ENCODE measurements around the gene SLC6A17.
A peak's percentile ranks its signal among the peaks of the same experiment; 100 is the strongest.

The SLC6A17 gene

GRCh38 chr1:110200190-110200589 is 49.9 kb downstream of the SLC6A17 start:
- H3K27ac ChIP-seq (ENCODE audit: insufficient read depth, low read depth, low read length, poor library complexity, severe bottlenecking), result no peak overlapping the region
- H3K9me3 ChIP-seq (ENCODE audit: control insufficient read depth, low read length), result no peaks in the 10 kb centered on the region
- 89 to 93% methylated on average over 2 of the region's 2 CpGs for whole genome bisulfite sequencing, 2 experiments
- H3K36me3 ChIP-seq (ENCODE audit: control insufficient read depth, insufficient read depth, low read length), result no peaks in the 10 kb centered on the region
- H3K4me3 ChIP-seq (ENCODE audit: insufficient read depth, low read depth, low read length), result no peak overlapping the region
- H3K4me1 ChIP-seq (ENCODE audit: control insufficient read depth, insufficient read depth, low read length), result no peaks in the 10 kb centered on the region
- no peaks in the 10 kb centered on the region for H3K27me3 ChIP-seq (ENCODE audit: control insufficient read depth, insufficient read depth, low read length, poor library complexity, severe bottlenecking)

GRCh38 chr1:110200666-110201065 is 50.4 kb downstream of the SLC6A17 start:
- 79 to 80% methylated on average over 14 of the region's 14 CpGs for WGBS, 2 experiments
- no peaks in the 10 kb centered on the region for H3K27me3 ChIP-seq (ENCODE audit: control insufficient read depth, insufficient read depth, low read length, poor library complexity, severe bottlenecking)
- H3K4me1 ChIP-seq (ENCODE audit: control insufficient read depth, insufficient read depth, low read length), result no peaks in the 10 kb centered on the region
- H3K4me3 ChIP-seq (ENCODE audit: insufficient read depth, low read depth, low read length), result no peak overlapping the region
- no peak overlapping the region for H3K27ac ChIP-seq (ENCODE audit: insufficient read depth, low read depth, low read length, poor library complexity, severe bottlenecking)
- H3K9me3 ChIP-seq (ENCODE audit: control insufficient read depth, low read length), result no peaks in the 10 kb centered on the region
- H3K36me3 ChIP-seq (ENCODE audit: control insufficient read depth, insufficient read depth, low read length), result no peaks in the 10 kb centered on the region

GRCh38 chr1:110201157-110201825 is 51.0 kb downstream of the SLC6A17 start:
- Histone ChIP-seq H3K4me1 (ENCODE audit: control insufficient read depth, insufficient read depth, low read length) (no peaks in the 10 kb centered on the region), H3K27me3 (ENCODE audit: control insufficient read depth, insufficient read depth, low read length, poor library complexity, severe bottlenecking) (no peaks in the 10 kb centered on the region), H3K4me3 (ENCODE audit: insufficient read depth, low read depth, low read length) (no peak overlapping the region), H3K27ac (ENCODE audit: insufficient read depth, low read depth, low read length, poor library complexity, severe bottlenecking) (no peak overlapping the region), H3K9me3 (ENCODE audit: control insufficient read depth, low read length) (no peaks in the 10 kb centered on the region), H3K36me3 (ENCODE audit: control insufficient read depth, insufficient read depth, low read length) (no peaks in the 10 kb centered on the region)
- WGBS, 2 experiments, result 87 to 88% methylated on average over 10 of the region's 10 CpGs

GRCh38 chr1:110203021-110203661 is 52.8 kb downstream of the SLC6A17 start:
- 42 to 46% methylated on average over 5 to 6 of the region's 6 CpGs for WGBS, 2 experiments

GRCh38 chr1:110205156-110205555 is 54.9 kb downstream of the SLC6A17 start:
- H3K27ac ChIP-seq (ENCODE audit: insufficient read depth, low read depth, low read length, poor library complexity, severe bottlenecking), result no peak overlapping the region

More at GRCh38 chr1:110203021-110203661, 52.8 kb downstream of the SLC6A17 start:
- no peaks in the 10 kb centered on the region for H3K36me3 ChIP-seq (ENCODE audit: control insufficient read depth, insufficient read depth, low read length)
- H3K27me3 ChIP-seq (ENCODE audit: control insufficient read depth, insufficient read depth, low read length, poor library complexity, severe bottlenecking), result no peaks in the 10 kb centered on the region
- no peaks in the 10 kb centered on the region for H3K9me3 ChIP-seq (ENCODE audit: control insufficient read depth, low read length)
- H3K27ac ChIP-seq (ENCODE audit: insufficient read depth, low read depth, low read length, poor library complexity, severe bottlenecking), result no peak overlapping the region
- no peaks in the 10 kb centered on the region for H3K4me1 ChIP-seq (ENCODE audit: control insufficient read depth, insufficient read depth, low read length)
- H3K4me3 ChIP-seq (ENCODE audit: insufficient read depth, low read depth, low read length), result no peak overlapping the region

GRCh38 chr1:110205591-110206155 is 55.4 kb downstream of the SLC6A17 start:
- 84 to 89% methylated on average over 6 of the region's 6 CpGs for WGBS, 2 experiments
- peaks cover 3% of the 10 kb centered on the region for H3K4me1 ChIP-seq (ENCODE audit: control insufficient read depth, insufficient read depth, low read length)
- no peaks in the 10 kb centered on the region for H3K9me3 ChIP-seq (ENCODE audit: control insufficient read depth, low read length)
- no peak overlapping the region for H3K4me3 ChIP-seq (ENCODE audit: insufficient read depth, low read depth, low read length)
- H3K27me3 ChIP-seq (ENCODE audit: control insufficient read depth, insufficient read depth, low read length, poor library complexity, severe bottlenecking), result peaks cover 10% of the 10 kb centered on the region
- H3K36me3 ChIP-seq (ENCODE audit: control insufficient read depth, insufficient read depth, low read length), result no peaks in the 10 kb centered on the region
- no peak overlapping the region for H3K27ac ChIP-seq (ENCODE audit: insufficient read depth, low read depth, low read length, poor library complexity, severe bottlenecking)

More at GRCh38 chr1:110205156-110205555, 54.9 kb downstream of the SLC6A17 start:
- Histone ChIP-seq H3K27me3 (ENCODE audit: control insufficient read depth, insufficient read depth, low read length, poor library complexity, severe bottlenecking) (peaks cover 5% of the 10 kb centered on the region), H3K9me3 (ENCODE audit: control insufficient read depth, low read length) (no peaks in the 10 kb centered on the region), H3K4me1 (ENCODE audit: control insufficient read depth, insufficient read depth, low read length) (peaks cover 3% of the 10 kb centered on the region), H3K36me3 (ENCODE audit: control insufficient read depth, insufficient read depth, low read length) (no peaks in the 10 kb centered on the region), H3K4me3 (ENCODE audit: insufficient read depth, low read depth, low read length) (no peak overlapping the region)
- WGBS, 2 experiments, result 90 to 91% methylated on average over 4 of the region's 4 CpGs

GRCh38 chr1:110206261-110206920 is 56.1 kb downstream of the SLC6A17 start:
- WGBS, 2 experiments, result 92 to 94% methylated on average over 11 of the region's 11 CpGs
- Histone ChIP-seq H3K4me3 (ENCODE audit: insufficient read depth, low read depth, low read length) (no peak overlapping the region), H3K4me1 (ENCODE audit: control insufficient read depth, insufficient read depth, low read length) (peaks cover 5% of the 10 kb centered on the region), H3K27me3 (ENCODE audit: control insufficient read depth, insufficient read depth, low read length, poor library complexity, severe bottlenecking) (peaks cover 17% of the 10 kb centered on the region), H3K27ac (ENCODE audit: insufficient read depth, low read depth, low read length, poor library complexity, severe bottlenecking) (no peak overlapping the region), H3K9me3 (ENCODE audit: control insufficient read depth, low read length) (no peaks in the 10 kb centered on the region), H3K36me3 (ENCODE audit: control insufficient read depth, insufficient read depth, low read length) (no peaks in the 10 kb centered on the region)

GRCh38 chr1:110207831-110208230 is 57.5 kb downstream of the SLC6A17 start:
- Histone ChIP-seq H3K27me3 (ENCODE audit: control insufficient read depth, insufficient read depth, low read length, poor library complexity, severe bottlenecking) (peaks cover 31% of the 10 kb centered on the region), H3K9me3 (ENCODE audit: control insufficient read depth, low read length) (no peaks in the 10 kb centered on the region), H3K4me1 (ENCODE audit: control insufficient read depth, insufficient read depth, low read length) (peaks cover 13% of the 10 kb centered on the region), H3K27ac (ENCODE audit: insufficient read depth, low read depth, low read length, poor library complexity, severe bottlenecking) (no peak overlapping the region), H3K4me3 (ENCODE audit: insufficient read depth, low read depth, low read length) (no peak overlapping the region), H3K36me3 (ENCODE audit: control insufficient read depth, insufficient read depth, low read length) (no peaks in the 10 kb centered on the region)
- WGBS, 2 experiments, result 31 to 32% methylated on average over 5 of the region's 5 CpGs

GRCh38 chr1:110208916-110209645 is 58.8 kb downstream of the SLC6A17 start:
- Histone ChIP-seq H3K27me3 (ENCODE audit: control insufficient read depth, insufficient read depth, low read length, poor library complexity, severe bottlenecking) (peaks cover 38% of the 10 kb centered on the region), H3K27ac (ENCODE audit: insufficient read depth, low read depth, low read length, poor library complexity, severe bottlenecking) (peak overlapping the region; percentile 39), H3K36me3 (ENCODE audit: control insufficient read depth, insufficient read depth, low read length) (no peaks in the 10 kb centered on the region), H3K9me3 (ENCODE audit: control insufficient read depth, low read length) (no peaks in the 10 kb centered on the region), H3K4me3 (ENCODE audit: insufficient read depth, low read depth, low read length) (peak overlapping the region; percentile 54), H3K4me1 (ENCODE audit: control insufficient read depth, insufficient read depth, low read length) (peaks cover 13% of the 10 kb centered on the region)
- WGBS, 2 experiments, result 46 to 49% methylated on average over 7 of the region's 7 CpGs

Measured in ectodermal cell (in vitro differentiated cells).